HAP-1 (cell line): ENCODE data around the gene CCDC78.

Experiments
- DNase-seq, 2 experiments: peaks; one replicate each; pipeline ENCODE4 v3.0.0-alpha.2; 2016 to 2020; ENCODE audit warnings: low spot score in 2 of 2
- H3K27me3 ChIP-seq: fragments of 250-450 bp; sonication (Bioruptor Pico); 2 replicates; pipeline ENCODE4 v1.5.1; 2020; ENCODE audit warnings: low read depth, mild to moderate bottlenecking, moderate library complexity
- H3K36me3 ChIP-seq: fragments of 250-450 bp; sonication (Bioruptor Pico); replicated peaks from 2 replicates; pipeline ENCODE4 v1.5.1; 2020; ENCODE audit warnings: mild to moderate bottlenecking
- H3K4me1 ChIP-seq: fragments of 250-450 bp; sonication (Bioruptor Pico); 2 replicates; pipeline ENCODE4 v1.5.1; 2020; ENCODE audit warnings: mild to moderate bottlenecking
- H3K4me3 ChIP-seq: fragments of 250-450 bp; sonication (Bioruptor Pico); 2 replicates; pipeline ENCODE4 v1.5.1; 2020; ENCODE audit warnings: mild to moderate bottlenecking, moderate library complexity
- H3K9me3 ChIP-seq: fragments of 250-450 bp; sonication (Bioruptor Pico); 2 replicates; pipeline ENCODE4 v1.5.1; 2020; ENCODE audit warnings: mild to moderate bottlenecking, moderate library complexity
- in situ Hi-C: fragments of 300-500 bp; cut with MboI; formaldehyde crosslinking; loops from 3 replicates; pipeline ENCODE4 v1.14.3; 2020; ENCODE audit warnings: low sequenced_read_pairs, inconsistent platforms, mixed read lengths

Gene CCDC78

GRCh38 chr16:726438-727290 lies at the start of gene CCDC78, which contains the start of gene HAGHL:
TSS of gene CCDC78 (minus strand) at chr16:726443. CDS start at chr16:726367, 76 bp downstream.
TSS of gene HAGHL (plus strand) at chr16:727106. CDS start at chr16:727510, 404 bp downstream.
- Histone ChIP-seq H3K27me3 (no peaks in the 10 kb centered on the region), H3K9me3 (no peaks in the 10 kb centered on the region), H3K36me3 (peaks cover 37% of the 10 kb centered on the region), H3K4me1 (peaks cover 8% of the 10 kb centered on the region), H3K4me3 (peak within 1 kb of the TSS; percentile 71)
- in situ Hi-C loops, result no loop called here
- DNase-seq, result peak; percentile 49 to 94

DNA sequence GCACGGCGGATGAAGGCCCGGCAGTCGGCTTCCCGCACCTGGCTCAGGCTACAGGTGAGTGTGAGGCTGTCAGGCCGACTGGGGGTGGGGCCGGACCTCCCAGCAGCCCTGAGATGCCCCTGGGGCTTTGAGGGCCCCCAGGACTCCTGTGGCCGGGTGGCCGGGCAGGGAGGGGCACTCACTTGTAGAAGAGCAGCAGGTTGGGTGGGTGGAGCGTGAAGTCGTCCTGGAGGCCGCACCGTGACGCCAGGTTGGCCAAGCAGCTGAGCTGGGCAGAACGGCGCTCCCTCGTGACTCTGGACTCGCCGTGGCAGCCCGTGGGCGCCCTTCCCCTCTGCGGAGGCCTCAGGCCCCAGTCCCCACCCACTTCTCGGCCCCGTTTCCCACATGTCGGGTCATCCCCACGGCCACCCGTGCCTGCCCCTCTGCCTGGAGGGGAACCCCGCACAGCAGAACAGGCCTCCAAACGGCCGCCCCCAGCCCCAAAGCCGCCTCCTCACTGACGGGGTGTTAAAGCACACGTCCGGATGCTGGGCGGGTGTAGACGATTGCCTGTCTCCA lies 49.1 kb upstream of the CCDC78 start:
- no peak for DNase-seq
- Histone ChIP-seq H3K27me3 (no peaks in the 10 kb centered on the region), H3K36me3 (no peaks in the 10 kb centered on the region), H3K4me3 (no peak overlapping the region), H3K9me3 (no peaks in the 10 kb centered on the region), H3K4me1 (no peaks in the 10 kb centered on the region)
- in situ Hi-C loops, result no loop called here

GRCh38 chr16:774086-775001 lies 48.1 kb upstream of the CCDC78 start:
- no peaks in the 10 kb centered on the region for H3K27me3 ChIP-seq
- in situ Hi-C loops, result no loop called here
- DNase-seq, result no peak
- H3K4me1 ChIP-seq, result no peaks in the 10 kb centered on the region
- no peaks in the 10 kb centered on the region for H3K9me3 ChIP-seq
- no peaks in the 10 kb centered on the region for H3K36me3 ChIP-seq
- no peak overlapping the region for H3K4me3 ChIP-seq

DNA sequence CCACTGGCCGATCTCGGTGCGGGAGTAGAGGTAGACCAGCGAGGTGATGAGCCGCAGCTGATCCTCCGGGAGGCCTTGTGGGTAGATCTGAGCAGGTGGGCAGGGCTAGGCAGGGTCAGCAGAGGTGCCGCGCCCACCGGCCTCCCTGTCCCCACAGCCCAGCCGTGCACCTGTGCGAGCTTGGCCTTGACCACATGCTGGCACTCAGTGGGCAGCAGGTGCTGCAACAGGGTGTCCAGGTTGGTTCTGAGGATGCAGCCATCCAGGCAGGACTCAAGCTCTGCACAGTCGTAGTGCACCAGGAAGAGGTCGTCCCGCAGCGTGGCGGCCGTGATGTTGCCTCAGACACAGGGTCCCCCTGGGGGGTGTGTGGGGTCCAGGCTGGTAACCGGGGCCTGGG lies 46.7 kb upstream of the CCDC78 start:
- Histone ChIP-seq H3K4me3 (no peak overlapping the region), H3K36me3 (no peaks in the 10 kb centered on the region), H3K27me3 (no peaks in the 10 kb centered on the region), H3K4me1 (no peaks in the 10 kb centered on the region), H3K9me3 (no peaks in the 10 kb centered on the region)
- in situ Hi-C loops, result no loop called here
- DNase-seq, result no peak

DNA sequence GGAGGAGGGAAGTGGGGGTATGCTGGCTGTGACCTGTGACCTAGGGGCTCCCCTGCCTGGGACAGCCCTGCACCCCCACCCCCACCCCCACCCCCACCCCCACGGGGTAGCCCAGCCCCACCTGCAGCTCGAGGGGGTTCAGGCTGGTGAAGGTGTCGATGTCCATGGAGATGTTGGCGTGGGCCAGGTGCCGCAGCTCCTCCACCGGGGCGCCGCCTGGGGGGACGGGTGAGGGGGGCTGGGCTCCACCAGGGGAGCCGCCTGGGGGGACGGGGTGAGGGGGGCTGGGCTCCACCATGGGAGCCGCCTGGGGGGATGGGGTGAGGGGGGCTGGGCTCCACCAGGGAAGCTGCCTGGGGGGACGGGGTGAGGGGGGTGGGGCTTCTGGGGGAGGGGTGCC lies 44.2 kb upstream of the CCDC78 start:
- no peaks in the 10 kb centered on the region for H3K4me1 ChIP-seq
- H3K27me3 ChIP-seq, result no peaks in the 10 kb centered on the region
- no peaks in the 10 kb centered on the region for H3K9me3 ChIP-seq
- H3K4me3 ChIP-seq, result no peak overlapping the region
- no peaks in the 10 kb centered on the region for H3K36me3 ChIP-seq
- no peak for DNase-seq
- in situ Hi-C loops, result no loop called here

DNA sequence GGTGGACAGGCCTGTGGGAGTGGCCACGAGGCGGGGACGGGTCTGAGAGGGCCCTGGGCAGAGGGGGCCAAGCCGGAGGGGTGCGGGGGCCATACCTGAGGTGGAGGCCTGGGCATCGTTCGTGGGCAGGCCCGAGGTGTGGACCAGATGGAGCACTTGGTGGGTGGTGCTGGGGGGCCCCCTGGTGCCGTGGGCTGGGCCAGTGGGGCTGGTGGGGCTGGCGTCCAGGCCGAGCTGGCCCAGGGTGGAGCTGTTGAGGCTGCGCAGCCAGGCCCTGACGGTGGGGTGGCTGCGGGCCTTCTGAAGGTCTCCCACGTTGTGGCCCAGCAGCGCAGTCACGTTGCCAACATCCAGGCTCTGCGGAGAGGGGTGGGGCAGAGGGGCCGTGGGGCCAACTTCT lies 43.7 kb upstream of the CCDC78 start:
- in situ Hi-C loops, result no loop called here
- DNase-seq, result no peak

DNA sequence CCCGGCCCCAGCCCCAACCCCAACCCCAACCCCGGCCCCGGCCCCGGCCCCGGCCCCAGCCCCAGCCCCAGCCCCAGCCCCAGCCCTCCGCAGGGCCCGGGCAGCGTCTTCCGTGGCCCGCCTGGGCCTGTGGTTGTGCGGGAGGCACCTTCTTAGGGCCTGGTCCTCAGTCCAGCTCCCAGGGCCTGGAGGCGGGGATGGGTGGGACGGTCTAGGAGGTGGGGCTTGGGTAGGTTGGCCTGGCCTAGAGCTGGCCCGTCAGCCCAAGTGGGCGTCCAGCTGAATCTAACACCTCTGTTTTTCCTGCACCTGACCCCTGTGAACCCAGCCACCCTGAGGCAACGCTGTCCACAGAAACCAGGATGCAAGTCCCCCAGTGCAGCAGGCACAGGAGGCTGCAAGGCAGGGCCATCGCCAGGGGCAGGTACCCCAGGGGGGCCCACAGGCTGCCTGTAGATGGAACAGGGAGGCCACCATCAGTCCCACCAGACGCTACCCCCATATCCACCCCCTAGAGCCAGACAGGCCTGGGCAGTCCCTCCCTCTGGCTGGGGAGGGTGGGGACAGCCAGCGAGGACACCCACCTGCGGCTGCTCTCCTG lies 43.0 kb upstream of the CCDC78 start:
- Histone ChIP-seq H3K36me3 (no peaks in the 10 kb centered on the region), H3K9me3 (no peaks in the 10 kb centered on the region), H3K4me3 (no peak overlapping the region), H3K4me1 (no peaks in the 10 kb centered on the region), H3K27me3 (no peaks in the 10 kb centered on the region)
- DNase-seq, result no peak
- in situ Hi-C loops, result no loop called here

More for the DNA sequence above, 43.7 kb upstream of the CCDC78 start:
- H3K4me1 ChIP-seq, result no peaks in the 10 kb centered on the region
- H3K36me3 ChIP-seq, result no peaks in the 10 kb centered on the region
- no peak overlapping the region for H3K4me3 ChIP-seq
- H3K27me3 ChIP-seq, result no peaks in the 10 kb centered on the region
- H3K9me3 ChIP-seq, result no peaks in the 10 kb centered on the region

- H3K9me3 ChIP-seq, result no peaks in the 10 kb centered on the region
- no peaks in the 10 kb centered on the region for H3K4me1 ChIP-seq
- no peaks in the 10 kb centered on the region for H3K36me3 ChIP-seq
- no peaks in the 10 kb centered on the region for H3K27me3 ChIP-seq
- in situ Hi-C loops, result no loop called here
- no peak for DNase-seq
- no peak overlapping the region for H3K4me3 ChIP-seq
Measured at GRCh38 chr16:768428-768827, 42.2 kb upstream of the CCDC78 start.

GRCh38 chr16:767743-768235 lies 41.5 kb upstream of the CCDC78 start:
- Histone ChIP-seq H3K9me3 (no peaks in the 10 kb centered on the region), H3K27me3 (no peaks in the 10 kb centered on the region), H3K4me1 (no peaks in the 10 kb centered on the region), H3K36me3 (no peaks in the 10 kb centered on the region), H3K4me3 (no peak overlapping the region)
- DNase-seq, result no peak
- in situ Hi-C loops, result no loop called here

DNA sequence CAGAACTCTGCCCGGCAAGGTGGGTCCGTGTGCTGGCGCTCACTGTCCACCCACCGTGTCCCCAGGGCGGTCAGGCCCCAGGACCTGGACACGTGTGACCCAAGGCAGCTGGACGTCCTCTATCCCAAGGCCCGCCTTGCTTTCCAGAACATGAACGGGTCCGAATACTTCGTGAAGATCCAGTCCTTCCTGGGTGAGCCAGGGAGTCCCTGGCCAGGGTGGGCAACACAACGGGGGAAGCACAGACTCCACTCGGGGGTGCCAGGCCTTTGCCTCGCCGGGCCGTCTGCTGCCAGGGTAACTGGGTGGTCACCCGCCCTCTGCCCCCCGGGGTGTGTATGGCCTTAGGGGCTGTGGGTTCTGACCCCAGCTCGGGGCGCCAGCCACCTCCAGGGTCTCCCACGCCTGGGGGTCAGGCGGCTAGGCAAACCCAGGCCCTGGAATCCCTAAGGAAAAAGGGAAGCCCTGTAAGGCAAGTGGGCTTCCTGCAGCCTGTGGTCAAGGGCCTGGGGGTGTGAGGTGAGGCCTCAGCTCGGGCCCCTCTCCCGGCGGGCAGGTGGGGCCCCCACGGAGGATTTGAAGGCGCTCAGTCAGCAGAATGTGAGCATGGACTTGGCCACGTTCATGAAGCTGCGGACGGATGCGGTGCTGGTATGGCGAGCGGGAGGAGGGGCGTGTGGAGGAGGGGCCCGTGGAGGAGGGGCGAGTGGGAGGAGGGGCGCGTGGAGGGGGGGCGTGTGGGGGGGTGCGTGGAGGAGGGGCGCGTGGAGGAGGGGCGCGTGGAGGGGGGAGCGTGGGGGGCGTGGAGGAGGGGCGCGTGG lies 40.8 kb upstream of the CCDC78 start:
- H3K36me3 ChIP-seq, result no peaks in the 10 kb centered on the region
- H3K4me1 ChIP-seq, result no peaks in the 10 kb centered on the region
- DNase-seq, result no peak
- no peaks in the 10 kb centered on the region for H3K27me3 ChIP-seq
- no peak overlapping the region for H3K4me3 ChIP-seq
- H3K9me3 ChIP-seq, result no peaks in the 10 kb centered on the region
- in situ Hi-C loops, result no loop called here

DNA sequence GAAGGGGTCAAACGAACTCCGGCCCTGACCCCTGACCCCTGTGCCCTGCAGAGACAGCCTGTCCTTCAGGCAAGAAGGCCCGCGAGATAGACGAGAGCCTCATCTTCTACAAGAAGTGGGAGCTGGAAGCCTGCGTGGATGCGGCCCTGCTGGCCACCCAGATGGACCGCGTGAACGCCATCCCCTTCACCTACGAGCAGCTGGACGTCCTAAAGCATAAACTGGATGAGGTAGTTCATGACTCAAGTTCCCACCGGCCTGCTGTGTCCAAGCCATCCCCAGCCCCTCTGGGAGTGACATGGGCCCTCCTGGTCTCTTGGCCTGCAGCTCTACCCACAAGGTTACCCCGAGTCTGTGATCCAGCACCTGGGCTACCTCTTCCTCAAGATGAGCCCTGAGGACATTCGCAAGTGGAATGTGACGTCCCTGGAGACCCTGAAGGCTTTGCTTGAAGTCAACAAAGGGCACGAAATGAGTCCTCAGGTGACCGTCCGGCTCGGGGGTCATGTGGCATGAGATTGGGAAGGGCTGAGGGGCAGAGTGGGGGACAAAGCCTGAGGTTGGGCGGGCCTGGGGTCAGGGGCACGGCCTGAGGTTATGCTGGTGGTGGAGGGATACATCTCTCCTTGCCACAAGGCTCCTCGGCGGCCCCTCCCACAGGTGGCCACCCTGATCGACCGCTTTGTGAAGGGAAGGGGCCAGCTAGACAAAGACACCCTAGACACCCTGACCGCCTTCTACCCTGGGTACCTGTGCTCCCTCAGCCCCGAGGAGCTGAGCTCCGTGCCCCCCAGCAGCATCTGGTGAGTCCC lies 40.0 kb upstream of the CCDC78 start:
- in situ Hi-C loops, result no loop called here
- no peaks in the 10 kb centered on the region for H3K27me3 ChIP-seq
- H3K36me3 ChIP-seq, result no peaks in the 10 kb centered on the region
- no peak overlapping the region for H3K4me3 ChIP-seq
- no peaks in the 10 kb centered on the region for H3K9me3 ChIP-seq
- DNase-seq, result no peak
- no peaks in the 10 kb centered on the region for H3K4me1 ChIP-seq

GRCh38 chr16:765488-765865 lies 39.2 kb upstream of the CCDC78 start:
- in situ Hi-C loops, result no loop called here
- no peak for DNase-seq
- H3K9me3 ChIP-seq, result no peaks in the 10 kb centered on the region
- no peaks in the 10 kb centered on the region for H3K36me3 ChIP-seq
- no peaks in the 10 kb centered on the region for H3K4me1 ChIP-seq
- no peak overlapping the region for H3K4me3 ChIP-seq
- no peaks in the 10 kb centered on the region for H3K27me3 ChIP-seq
